H1 (cell line): ENCODE results near the gene POLG. TPM values are rescaled to one million over a fixed set of nuclear protein-coding genes. Genes with fewer than 3 reads are reported as not detected.

ENCODE experiments used
- CTCF ChIA-PET: fragments of 300-600 bp; sonication (Branson Sonifier 250); formaldehyde crosslinking; loops from one replicate; lab custom pipeline; 2021; ENCODE audit not compliant: partially characterized antibody; lab: Charles Lee
- POLR2A ChIA-PET: fragments of 300-600 bp; sonication (Branson Sonifier 250); formaldehyde crosslinking; loops from one replicate; lab custom pipeline; 2021; ENCODE audit warnings: inconsistent platforms; ENCODE audit not compliant: partially characterized antibody; lab: Charles Lee
- DNase-seq, 2 experiments: peaks; one replicate each; pipeline versions ENCODE4 v3.0.0 to v3.0.0-alpha.2; 2010 to 2022; ENCODE audit warnings: low spot score in 2 of 2, low read depth in 1 of 2, mixed read lengths in 1 of 2
- FAIRE-seq: peaks from 2 replicates; lab custom pipeline; 2011; peaks lifted over from hg19 to GRCh38; lab: Jason Lieb, UNC
- H2AFZ ChIP-seq: 2 replicates; pipeline ENCODE4 v1.8.1; 2012; ENCODE audit warnings: low read length, inconsistent platforms
- H2AK5ac ChIP-seq: 2 replicates; pipeline ENCODE4 v1.6.1; 2013; ENCODE audit warnings: low read depth, low read length
- H2BK120ac ChIP-seq: replicated peaks from 2 replicates; pipeline ENCODE3; 2013; ENCODE audit warnings: low read depth, low read length, inconsistent platforms
- H2BK12ac ChIP-seq: 2 replicates; pipeline ENCODE4 v1.6.1; 2013; ENCODE audit warnings: low read depth, low read length
- H2BK15ac ChIP-seq: 2 replicates; pipeline ENCODE4 v1.6.1; 2013; ENCODE audit warnings: low read length
- H2BK20ac ChIP-seq: 2 replicates; pipeline ENCODE4 v1.6.1; 2013; ENCODE audit warnings: low read length
- H2BK5ac ChIP-seq: 2 replicates; pipeline ENCODE4 v1.6.1; 2013; ENCODE audit warnings: low read depth, low read length
- H3K14ac ChIP-seq: 2 replicates; pipeline ENCODE4 v1.6.1; 2013; ENCODE audit warnings: inconsistent platforms; ENCODE audit not compliant: insufficient read length
- H3K18ac ChIP-seq: 2 replicates; pipeline ENCODE4 v1.6.1; 2013; ENCODE audit warnings: low read length; ENCODE audit errors: extremely low read depth
- H3K23ac ChIP-seq: 2 replicates; pipeline ENCODE4 v1.6.1; 2013; ENCODE audit warnings: inconsistent platforms; ENCODE audit not compliant: insufficient read length
- H3K23me2 ChIP-seq: 2 replicates; pipeline ENCODE4 v1.6.1; 2013; ENCODE audit warnings: low read depth, low read length
- H3K27ac ChIP-seq: 2 replicates; pipeline ENCODE4 v1.6.1; 2011; ENCODE audit warnings: low read depth, low read length, inconsistent platforms
- H3K27me3 ChIP-seq, 4 experiments: replicated peaks in 1 of 4; 1 replicate in 1 of 4; 2 replicates in 3 of 4; pipeline versions ENCODE4 v1.6.1 to v1.8.1; 2011 to 2013; ENCODE audit warnings: low read length in 3 of 4, mild to moderate bottlenecking in 3 of 4, inconsistent platforms in 2 of 4, mixed read lengths in 2 of 4, moderate library complexity in 1 of 4; ENCODE audit not compliant: control insufficient read depth in 3 of 4, insufficient read depth in 3 of 4; ENCODE audit errors: extremely low read depth in 1 of 4
- H3K36me3 ChIP-seq, 4 experiments: 2 replicates each; pipeline versions ENCODE4 v1.6.1 to v1.8.1; 2011 to 2013; ENCODE audit warnings: mild to moderate bottlenecking in 4 of 4, low read length in 3 of 4, moderate library complexity in 2 of 4, control low read depth in 1 of 4, inconsistent platforms in 1 of 4; ENCODE audit not compliant: insufficient read depth in 4 of 4, control insufficient read depth in 2 of 4
- H3K4ac ChIP-seq: replicated peaks from 2 replicates; pipeline ENCODE3; 2013; ENCODE audit warnings: low read length, low read depth, mixed read lengths, inconsistent platforms; ENCODE audit not compliant: insufficient read length
- H3K4me1 ChIP-seq, 4 experiments: replicated peaks in 1 of 4; 1 replicate in 1 of 4; 2 replicates in 3 of 4; pipeline versions ENCODE4 v1.6.1 to v1.8.1; 2011 to 2013; ENCODE audit warnings: low read length in 3 of 4, inconsistent platforms in 2 of 4, mixed read lengths in 1 of 4; ENCODE audit not compliant: insufficient read depth in 4 of 4, control insufficient read depth in 3 of 4
- H3K4me2 ChIP-seq, 2 experiments: 2 replicates each; pipeline versions ENCODE4 v1.6.1 to v1.8.1; 2011 to 2013; ENCODE audit warnings: low read depth in 2 of 2, low read length in 2 of 2, control low read depth in 1 of 2, inconsistent platforms in 1 of 2, mild to moderate bottlenecking in 1 of 2; ENCODE audit not compliant: insufficient read depth in 1 of 2
- H3K4me3 ChIP-seq, 4 experiments: fragments of 200-600, 300-600 bp in 1 of 4; sonication (generic), shearing (Covaris generic), sonication (Bioruptor Twin) in 1 of 4; 2 replicates each; pipeline versions ENCODE4 v1.5.1 to v1.8.1; 2011 to 2016; ENCODE audit warnings: low read length in 4 of 4, low read depth in 3 of 4, control low read depth in 2 of 4, inconsistent platforms in 2 of 4, mild to moderate bottlenecking in 2 of 4, mixed read lengths in 1 of 4, moderate library complexity in 1 of 4; ENCODE audit not compliant: insufficient read depth in 2 of 4; ENCODE audit errors: extremely low read depth in 1 of 4
- H3K56ac ChIP-seq: replicated peaks from 2 replicates; pipeline ENCODE3; 2013; ENCODE audit warnings: low read depth, mild to moderate bottlenecking, mixed read lengths, low read length, inconsistent platforms; ENCODE audit not compliant: insufficient read length
- H3K79me1 ChIP-seq: 2 replicates; pipeline ENCODE4 v1.6.1; 2013; ENCODE audit warnings: low read depth, low read length, control low read depth
- H3K79me2 ChIP-seq, 2 experiments: 2 replicates each; pipeline versions ENCODE4 v1.6.1 to v1.8.1; 2012 to 2013; ENCODE audit warnings: low read length in 2 of 2, mild to moderate bottlenecking in 2 of 2, inconsistent platforms in 1 of 2; ENCODE audit not compliant: insufficient read depth in 2 of 2, control insufficient read depth in 1 of 2
- H3K9ac ChIP-seq, 4 experiments: replicated peaks in 1 of 4; 1 replicate in 1 of 4; 2 replicates in 3 of 4; pipeline versions ENCODE4 v1.6.1 to v1.8.1; 2011 to 2013; ENCODE audit warnings: low read depth in 3 of 4, low read length in 3 of 4, control low read depth in 2 of 4, mild to moderate bottlenecking in 2 of 4, moderate library complexity in 2 of 4, inconsistent platforms in 1 of 4; ENCODE audit errors: extremely low read depth in 1 of 4
- H3K9me3 ChIP-seq, 2 experiments: 2 replicates each; pipeline versions ENCODE4 v1.6.1 to v1.8.1; 2012 to 2013; ENCODE audit warnings: mild to moderate bottlenecking in 2 of 2, moderate library complexity in 2 of 2, control low read depth in 1 of 2, inconsistent platforms in 1 of 2, low read depth in 1 of 2, low read length in 1 of 2, mixed read lengths in 1 of 2; ENCODE audit not compliant: insufficient read depth in 2 of 2
- H4K20me1 ChIP-seq, 2 experiments: replicated peaks in 1 of 2; 2 replicates each; pipeline versions ENCODE3 to v1.8.1; 2011 to 2013; ENCODE audit warnings: inconsistent platforms in 2 of 2, low read length in 2 of 2, mild to moderate bottlenecking in 1 of 2; ENCODE audit not compliant: insufficient read depth in 2 of 2, control insufficient read depth in 1 of 2
- H4K5ac ChIP-seq: 2 replicates; pipeline ENCODE4 v1.6.1; 2013; ENCODE audit warnings: low read length, low read depth, mixed read lengths, inconsistent platforms; ENCODE audit not compliant: insufficient read length
- H4K8ac ChIP-seq: 2 replicates; pipeline ENCODE4 v1.8.0; 2013; ENCODE audit warnings: mild to moderate bottlenecking, moderate library complexity, low read length, inconsistent platforms; ENCODE audit not compliant: insufficient read depth; ENCODE audit errors: extremely low read depth
- H4K91ac ChIP-seq: replicated peaks from 2 replicates; pipeline ENCODE3; 2013; ENCODE audit warnings: low read length, mixed read lengths, inconsistent platforms; ENCODE audit not compliant: insufficient read length
- BCL11A ChIP-seq, 2 experiments: IDR thresholded peaks; one replicate each; pipeline ENCODE4 v1.6.1; 2011; ENCODE audit warnings: low read depth in 2 of 2, low read length in 2 of 2, mild to moderate bottlenecking in 2 of 2
- CREB1 ChIP-seq: IDR thresholded peaks from 2 replicates; pipeline ENCODE4 v1.6.1; 2012; ENCODE audit warnings: inconsistent platforms
- CTBP2 ChIP-seq: IDR thresholded peaks from 2 replicates; pipeline ENCODE4 v1.7.0; 2011; ENCODE audit warnings: borderline replicate concordance, mild to moderate bottlenecking, moderate library complexity, mixed read lengths, low read length; ENCODE audit not compliant: insufficient read depth, insufficient read length
- HDAC2 ChIP-seq, 2 experiments: fragments of 300-600 bp in 1 of 2; sonication (generic) in 1 of 2; IDR thresholded peaks; 2 replicates each; pipeline ENCODE4 v1.6.1; 2011 to 2012; ENCODE audit warnings: low read depth in 2 of 2, low read length in 2 of 2, mild to moderate bottlenecking in 2 of 2, moderate library complexity in 2 of 2, borderline replicate concordance in 1 of 2, inconsistent platforms in 1 of 2
- HDAC6 ChIP-seq: IDR thresholded peaks from one replicate; pipeline ENCODE4 v1.7.1; 2012; ENCODE audit warnings: low read depth, mild to moderate bottlenecking, inconsistent platforms, low read length, moderate library complexity
- KDM5A ChIP-seq: fragments of 200-600 bp; IDR thresholded peaks from 2 replicates; pipeline ENCODE4 v1.7.1; 2012; ENCODE audit warnings: mild to moderate bottlenecking, low read length, inconsistent platforms, mixed read lengths
- POU5F1 ChIP-seq: IDR thresholded peaks from 2 replicates; pipeline ENCODE4 v1.6.1; 2011; ENCODE audit warnings: low read depth, mild to moderate bottlenecking, low read length, moderate library complexity
- RAD21 ChIP-seq, 2 experiments: IDR thresholded peaks in 1 of 2; conservative IDR thresholded peaks in 1 of 2; 2 replicates each; pipeline ENCODE4 v1.6.1; 2011; ENCODE audit warnings: low read depth in 2 of 2, low read length in 2 of 2, improper control_type of control experiment in 1 of 2, inconsistent platforms in 1 of 2, mild to moderate bottlenecking in 1 of 2, moderate library complexity in 1 of 2
- RNF2 ChIP-seq: fragments of 200-900, 300-1000 bp; sonication (generic); IDR thresholded peaks from 2 replicates; pipeline ENCODE4 v1.7.1; 2016; ENCODE audit warnings: borderline replicate concordance, low read depth, mild to moderate bottlenecking, antibody characterized with exemption, low read length; ENCODE audit not compliant: poor library complexity, severe bottlenecking; ENCODE audit errors: missing control alignments
- RXRA ChIP-seq: IDR thresholded peaks from 2 replicates; pipeline ENCODE4 v1.6.1; 2011; ENCODE audit warnings: low read depth, mild to moderate bottlenecking, low read length, moderate library complexity; ENCODE audit not compliant: insufficient read depth
- SAP30 ChIP-seq: fragments of 300-600 bp; sonication (generic); IDR thresholded peaks from 2 replicates; pipeline ENCODE4 v1.7.1; 2012; ENCODE audit warnings: low read length, moderate library complexity, mild to moderate bottlenecking, inconsistent platforms; ENCODE audit not compliant: insufficient read depth, insufficient replicate concordance
- SP1 ChIP-seq: IDR thresholded peaks from 2 replicates; pipeline ENCODE4 v1.6.1; 2011; ENCODE audit warnings: low read depth, low read length
- TAF7 ChIP-seq: optimal IDR thresholded peaks from 2 replicates; pipeline ENCODE3; 2011; ENCODE audit warnings: low read depth, mild to moderate bottlenecking, inconsistent platforms, low read length, moderate library complexity, borderline replicate concordance
- WGBS, 2 experiments: shearing (Covaris generic) in 1 of 2; methylation state at CpG; one replicate each; pipeline versions ENCODE4 v1.1.6 to v1.1.7; 2013 to 2015; ENCODE audit warnings: low lambda C conversion rate in 2 of 2, mixed read lengths in 2 of 2, inconsistent platforms in 1 of 2, low coverage in 1 of 2, missing lambda C conversion rate in 1 of 2; ENCODE audit not compliant: insufficient replicate concordance in 2 of 2, insufficient coverage in 1 of 2, insufficient read length in 1 of 2; ENCODE audit errors: extremely low coverage in 1 of 2, missing lambda C conversion rate in 1 of 2; 5-methylcytosine and 5-hydroxymethylcytosine counted together
- polyA plus RNA-seq, 7 experiments: library from polyadenylated mRNA; depleted of rRNA in 3 of 7; stranded (reverse) in 5 of 7; unstranded in 2 of 7; fragments of >200 nt in 5 of 7; fragments of 200-250 nt in 2 of 7; gene quantifications; 1 replicate in 5 of 7; 2 replicates in 1 of 7; 4 replicates in 1 of 7; pipeline versions ENCODE4 v1.2.1 to v1.2.3, GENCODE V29; 2011 to 2013; ENCODE audit warnings: missing spikeins in 2 of 7, mixed read lengths in 2 of 7
- total RNA-seq: library from RNA; stranded (reverse); fragmentation: NEBNext Ultra II Directional; extraction: Animal tissue kit (Norgen Biotek cat#: 25700); gene quantifications from 2 replicates; pipeline ENCODE4 v1.2.1, GENCODE V29; 2021

Gene POLG
- total and polyA plus RNA-seq, 2 of the 8 experiments (the other 6 are each of a cell fraction or from before 2014, with no cell fraction given): 14.8 to 52.3 TPM

- DNase-seq: no peak
- Histone ChIP-seq H4K5ac (no peak overlapping the region), H3K4me2 (no peak overlapping the region), H3K18ac (no peak overlapping the region), H3K36me3 (peaks cover 32 to 83% (median 65%) of the 10 kb centered on the region in 4 experiments), H3K14ac (no peak overlapping the region), H2AK5ac (no peak overlapping the region), H2BK120ac (no peak overlapping the region), H3K79me1 (no peaks in the 10 kb centered on the region), H2BK5ac (no peak overlapping the region), H3K56ac (no peak overlapping the region), H2BK12ac (no peak overlapping the region), H3K9ac (no peak overlapping the region), H3K4ac (no peak overlapping the region), H3K27ac (no peak overlapping the region), H2AFZ (no peak overlapping the region), H3K4me1 (no peaks in the 10 kb centered on the region), H2BK20ac (no peak overlapping the region), H3K4me3 (no peak overlapping the region), H3K23ac (no peak overlapping the region), H4K91ac (no peak overlapping the region), H3K9me3 (no peaks in the 10 kb centered on the region), H3K23me2 (no peaks in the 10 kb centered on the region), H3K27me3 (no peaks in the 10 kb centered on the region), H2BK15ac (no peak overlapping the region), H4K20me1 (peaks cover 0 to 3% of the 10 kb centered on the region in 2 experiments), H4K8ac (no peak overlapping the region), H3K79me2 (no peaks in the 10 kb centered on the region)
- ChIA-PET POLR2A (interaction anchor here (1.3 to 20.0 kb wide), 2 partner anchors 9 to 19 kb away, joined by 4 to 250 read pairs; partner anchors contain the start of gene POLG), CTCF (no interaction called here)
- 54% methylated on average over 3 of the region's 3 CpGs; no CpG with 5 or more reads in 1 of the 2 experiments for WGBS, 2 experiments
- no peak for FAIRE-seq
- TF ChIP-seq SAP30 (no peak), RAD21 (IDR thresholded peaks at IDR 0.05 in 1 of 2, conservative IDR thresholded peaks at IDR 0.05 in 1 of 2; ENCODE audit: low read depth in 2 of 2, low read length in 2 of 2) (no peak), HDAC2 (IDR thresholded peaks at IDR 0.05; ENCODE audit: borderline replicate concordance in 1 of 2, low read depth in 2 of 2, low read length in 2 of 2) (no peak), BCL11A (IDR thresholded peaks at IDR 0.05; ENCODE audit: low read depth in 2 of 2, low read length in 2 of 2) (no peak), HDAC6 (no peak), RNF2 (no peak), CTBP2 (no peak), RXRA (no peak), TAF7 (no peak), SP1 (no peak), KDM5A (no peak), CREB1 (no peak), POU5F1 (no peak)
Measured at GRCh38 chr15:89308236-89308635, 26.4 kb downstream of the POLG start.
